Bronchial epithelial cell (primary cell): ENCODE data around the gene ANKRD26. TPM values are rescaled to one million over a fixed set of nuclear protein-coding genes. Genes with fewer than 3 reads are reported as not detected.

ENCODE experiments used
- DNase-seq: peaks from one replicate; pipeline ENCODE4 v3.0.0-alpha.2; 2010; ENCODE audit warnings: low read depth
- FAIRE-seq: peaks from 2 replicates; lab custom pipeline; 2011; peaks lifted over from hg19 to GRCh38; lab: Jason Lieb, UNC
- H3K27me3 ChIP-seq: 2 replicates; pipeline ENCODE4 v1.5.1; 2011; ENCODE audit warnings: low read length; ENCODE audit not compliant: control insufficient read depth, insufficient read depth
- H3K36me3 ChIP-seq: 2 replicates; pipeline ENCODE4 v1.5.1; 2011; ENCODE audit warnings: low read length; ENCODE audit not compliant: control insufficient read depth, insufficient read depth
- H3K4me3 ChIP-seq: 2 replicates; pipeline ENCODE4 v1.5.1; 2011; ENCODE audit warnings: mild to moderate bottlenecking, low read depth, low read length, control low read depth
- total RNA-seq: library from RNA; depleted of rRNA; stranded (reverse); fragments of >200 nt; gene quantifications from 2 replicates; pipeline ENCODE4 v1.2.1, GENCODE V29; 2014
- TF ChIP-seq, protein P1 (sequence below): IDR thresholded peaks from 2 replicates; pipeline ENCODE4 v1.5.1; 2011; ENCODE audit warnings: mild to moderate bottlenecking, moderate library complexity, low read length, control low read depth, inconsistent platforms; ENCODE audit not compliant: insufficient read depth, severe bottlenecking

ANKRD26 gene
- total RNA-seq, 1 donor from 2014 or later: 2.9 TPM

DNA sequence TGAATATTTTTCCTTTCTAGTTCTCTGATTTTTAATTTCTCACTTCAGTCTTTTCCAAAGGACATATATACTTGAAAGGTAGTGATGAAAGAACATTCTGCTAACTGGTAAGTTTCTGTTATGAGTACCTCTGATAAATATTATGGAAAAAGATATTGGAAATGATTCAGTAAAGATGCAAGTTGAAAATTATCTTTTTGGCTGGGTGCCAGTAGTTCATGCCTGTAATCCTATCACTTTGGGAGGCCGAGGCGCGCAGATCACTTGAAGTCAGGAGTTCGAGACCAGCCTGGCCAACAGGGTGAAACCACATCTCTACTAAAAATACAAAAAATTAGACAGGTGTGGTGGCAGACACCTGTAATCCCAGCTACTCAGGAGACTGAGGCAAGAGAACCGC, 62.1 kb downstream of the ANKRD26 start:
- no peaks in the 10 kb centered on the region for H3K27me3 ChIP-seq
- peaks cover 1% of the 10 kb centered on the region for H3K36me3 ChIP-seq
- DNase-seq (no peak), FAIRE-seq (no peak)
- TF ChIP-seq, protein P1, sequence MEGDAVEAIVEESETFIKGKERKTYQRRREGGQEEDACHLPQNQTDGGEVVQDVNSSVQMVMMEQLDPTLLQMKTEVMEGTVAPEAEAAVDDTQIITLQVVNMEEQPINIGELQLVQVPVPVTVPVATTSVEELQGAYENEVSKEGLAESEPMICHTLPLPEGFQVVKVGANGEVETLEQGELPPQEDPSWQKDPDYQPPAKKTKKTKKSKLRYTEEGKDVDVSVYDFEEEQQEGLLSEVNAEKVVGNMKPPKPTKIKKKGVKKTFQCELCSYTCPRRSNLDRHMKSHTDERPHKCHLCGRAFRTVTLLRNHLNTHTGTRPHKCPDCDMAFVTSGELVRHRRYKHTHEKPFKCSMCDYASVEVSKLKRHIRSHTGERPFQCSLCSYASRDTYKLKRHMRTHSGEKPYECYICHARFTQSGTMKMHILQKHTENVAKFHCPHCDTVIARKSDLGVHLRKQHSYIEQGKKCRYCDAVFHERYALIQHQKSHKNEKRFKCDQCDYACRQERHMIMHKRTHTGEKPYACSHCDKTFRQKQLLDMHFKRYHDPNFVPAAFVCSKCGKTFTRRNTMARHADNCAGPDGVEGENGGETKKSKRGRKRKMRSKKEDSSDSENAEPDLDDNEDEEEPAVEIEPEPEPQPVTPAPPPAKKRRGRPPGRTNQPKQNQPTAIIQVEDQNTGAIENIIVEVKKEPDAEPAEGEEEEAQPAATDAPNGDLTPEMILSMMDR: no peak
- H3K4me3 ChIP-seq: no peak overlapping the region

- H3K4me3 ChIP-seq: no peak overlapping the region
- no peaks in the 10 kb centered on the region for H3K27me3 ChIP-seq
- DNase-seq: no peak
- FAIRE-seq: no peak
- TF ChIP-seq, protein P1: no peak
- no peaks in the 10 kb centered on the region for H3K36me3 ChIP-seq
Observed at GRCh38 chr10:27035163-27035562, 65.1 kb downstream of the ANKRD26 start.

- H3K4me3 ChIP-seq: no peak overlapping the region
- DNase-seq (no peak), FAIRE-seq (no peak)
- TF ChIP-seq, protein P1: no peak
- H3K36me3 ChIP-seq: no peaks in the 10 kb centered on the region
- H3K27me3 ChIP-seq: no peaks in the 10 kb centered on the region
Observed at GRCh38 chr10:27030060-27030459, 70.2 kb downstream of the ANKRD26 start.

DNA sequence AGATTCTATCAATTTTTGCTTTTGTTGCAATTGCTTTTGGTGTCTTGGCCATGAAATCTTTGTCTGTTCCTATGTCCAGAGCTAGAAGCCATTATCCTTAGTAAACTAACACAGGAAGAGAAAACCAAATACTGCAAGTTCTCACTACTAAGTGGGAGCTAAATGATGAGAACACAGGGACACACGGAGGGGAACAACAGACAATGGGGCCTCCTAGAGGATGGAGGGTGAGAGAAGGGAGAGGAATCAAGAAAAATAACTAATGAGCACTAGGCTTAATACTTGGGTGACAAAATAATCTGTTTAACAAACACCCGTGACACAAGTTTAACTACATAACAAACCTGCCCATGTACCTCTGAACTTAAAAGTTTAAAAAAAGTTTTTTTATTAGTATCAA, 78.2 kb downstream of the ANKRD26 start:
- no peak for DNase-seq
- Histone ChIP-seq H3K4me3 (no peak overlapping the region), H3K27me3 (no peaks in the 10 kb centered on the region), H3K36me3 (no peaks in the 10 kb centered on the region)
- FAIRE-seq: no peak
- TF ChIP-seq, protein P1: no peak

DNA sequence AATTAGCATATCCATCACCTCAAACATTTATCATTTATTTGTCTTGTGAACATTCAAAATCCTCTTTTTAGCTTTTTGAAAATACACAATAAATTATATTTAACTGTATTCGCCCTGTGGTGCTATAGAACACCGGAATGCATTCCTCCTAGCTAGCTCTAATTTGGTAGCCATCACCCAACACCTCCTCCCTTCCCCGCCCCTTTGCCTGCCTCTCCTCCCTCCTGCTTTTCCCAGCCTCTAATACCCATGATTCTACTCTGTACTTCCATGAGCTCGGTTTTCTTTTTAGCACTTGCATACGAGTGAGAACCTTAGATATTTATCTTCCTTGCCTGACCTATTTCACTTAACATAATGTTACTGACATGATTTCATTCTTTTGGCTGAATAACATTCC, 80.1 kb downstream of the ANKRD26 start:
- no peak overlapping the region for H3K4me3 ChIP-seq
- H3K36me3 ChIP-seq: no peaks in the 10 kb centered on the region
- no peak for FAIRE-seq
- TF ChIP-seq, protein P1: no peak
- no peak for DNase-seq
- H3K27me3 ChIP-seq: no peaks in the 10 kb centered on the region

- H3K4me3 ChIP-seq: no peak overlapping the region
- FAIRE-seq (no peak), DNase-seq (no peak)
- TF ChIP-seq, protein P1: no peak
- no peaks in the 10 kb centered on the region for H3K36me3 ChIP-seq
- H3K27me3 ChIP-seq: no peaks in the 10 kb centered on the region
Observed at GRCh38 chr10:27019827-27020226, 80.5 kb downstream of the ANKRD26 start.
